ENCODE data around the gene THSD4.

- no peak for TF ChIP-seq CTCF (conservative IDR thresholded peaks at IDR 0.05)
- TF ChIP-seq ZFX (IDR thresholded peaks at IDR 0.05), result no peak
Measured at GRCh38 chr15:71218272-71218805, 103.1 kb downstream of the THSD4 start.

All from C4-2B (cell line).